DND-41 (cell line): Measurements from ENCODE around the gene FAM161B.

ENCODE experiments used
- ATAC-seq: fragments of 200-7000 bp; cut with Tn5 transposase; 3 replicates; pipeline ENCODE4 v1.9.1; 2021; ENCODE audit warnings: low read depth; ENCODE audit not compliant: insufficient read depth
- DNase-seq: peaks from one replicate; pipeline ENCODE4 v3.0.0-alpha.2; 2020
- H2AFZ ChIP-seq: 2 replicates; pipeline ENCODE4 v1.6.0; 2012; ENCODE audit warnings: low read depth, low read length
- H3K27ac ChIP-seq: 2 replicates; pipeline ENCODE4 v1.5.1; 2012; ENCODE audit warnings: low read length, inconsistent platforms
- H3K27me3 ChIP-seq: fragments of 200-600 bp; sonication (generic); 2 replicates; pipeline ENCODE4 v1.6.0; 2012; ENCODE audit warnings: low read length, mild to moderate bottlenecking, inconsistent platforms; ENCODE audit not compliant: insufficient read depth, poor library complexity
- H3K36me3 ChIP-seq: 2 replicates; pipeline ENCODE4 v1.5.1; 2012; ENCODE audit warnings: low read length, inconsistent platforms; ENCODE audit not compliant: insufficient read depth
- H3K4me1 ChIP-seq: 2 replicates; pipeline ENCODE4 v1.5.1; 2012; ENCODE audit warnings: mild to moderate bottlenecking, low read length; ENCODE audit not compliant: insufficient read depth
- H3K4me2 ChIP-seq: 2 replicates; pipeline ENCODE4 v1.6.0; 2012; ENCODE audit warnings: mild to moderate bottlenecking, moderate library complexity, low read length, inconsistent platforms; ENCODE audit not compliant: insufficient read depth
- H3K4me3 ChIP-seq, 2 experiments: fragments of 200-600 bp in 1 of 2; shearing (Covaris generic) in 1 of 2; 2 replicates each; pipeline ENCODE4 v1.5.1; 2012 to 2016; ENCODE audit warnings: inconsistent platforms in 2 of 2, low read length in 2 of 2, mild to moderate bottlenecking in 2 of 2, low read depth in 1 of 2, moderate library complexity in 1 of 2
- H3K79me2 ChIP-seq: 2 replicates; pipeline ENCODE4 v1.6.0; 2012; ENCODE audit warnings: low read length, inconsistent platforms; ENCODE audit not compliant: insufficient read depth
- H3K9ac ChIP-seq: 2 replicates; pipeline ENCODE4 v1.6.0; 2012; ENCODE audit warnings: low read depth, mild to moderate bottlenecking, inconsistent platforms, low read length, moderate library complexity
- H3K9me3 ChIP-seq: 2 replicates; pipeline ENCODE4 v1.5.1; 2012; ENCODE audit warnings: low read length, moderate library complexity, mild to moderate bottlenecking, inconsistent platforms; ENCODE audit not compliant: insufficient read depth, severe bottlenecking
- H4K20me1 ChIP-seq: 2 replicates; pipeline ENCODE4 v1.6.0; 2012; ENCODE audit warnings: low read length; ENCODE audit not compliant: insufficient read depth
- EZH2 ChIP-seq: IDR thresholded peaks from 3 replicates; pipeline ENCODE4 v1.6.1; 2012; ENCODE audit warnings: borderline replicate concordance, low read depth, mild to moderate bottlenecking, moderate library complexity, low read length, inconsistent platforms; ENCODE audit not compliant: severe bottlenecking
- TF ChIP-seq, protein P1 (sequence below): IDR thresholded peaks from 2 replicates; pipeline ENCODE4 v1.5.1; 2012; ENCODE audit warnings: borderline replicate concordance, low read length, moderate library complexity, mild to moderate bottlenecking; ENCODE audit not compliant: poor library complexity, severe bottlenecking; ENCODE audit errors: extremely low read depth

FAM161B gene

DNA sequence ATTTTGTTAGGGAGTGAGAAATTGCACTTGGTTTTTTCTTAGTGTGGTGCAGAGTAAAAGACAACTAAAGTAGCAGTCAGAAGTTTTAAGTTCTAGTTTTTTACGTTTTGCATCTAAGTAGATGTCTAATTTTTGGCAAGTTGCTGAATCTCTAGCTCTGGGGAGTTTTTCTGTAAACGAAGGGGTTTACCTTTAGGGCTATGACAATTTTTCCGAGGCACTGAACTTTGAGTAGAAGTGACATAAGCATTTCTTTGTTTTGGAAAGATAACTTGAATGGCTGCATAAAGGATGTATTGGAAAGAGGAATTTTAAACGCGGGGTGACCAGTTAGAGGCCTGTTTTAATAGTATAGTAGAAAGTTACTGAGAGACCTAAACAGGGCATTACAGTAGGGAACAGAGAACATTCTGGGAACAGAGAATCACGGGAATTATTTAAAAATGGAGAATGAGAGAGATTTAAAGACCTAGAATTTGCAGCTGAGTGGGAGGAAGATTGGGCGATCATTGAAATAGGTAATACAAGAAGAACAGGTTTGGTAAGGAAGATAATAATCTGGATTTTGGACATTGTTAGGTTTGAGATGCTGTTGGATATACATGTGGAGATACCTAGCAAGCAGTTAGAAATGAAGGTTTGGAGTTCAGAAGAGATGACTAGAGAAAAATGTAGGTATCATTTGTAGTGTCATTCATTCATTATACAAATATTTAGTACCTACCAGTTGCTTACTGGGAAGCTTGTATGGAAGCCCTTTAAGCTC lies 62.0 kb downstream of the FAM161B start:
- no peak for ATAC-seq

DNA sequence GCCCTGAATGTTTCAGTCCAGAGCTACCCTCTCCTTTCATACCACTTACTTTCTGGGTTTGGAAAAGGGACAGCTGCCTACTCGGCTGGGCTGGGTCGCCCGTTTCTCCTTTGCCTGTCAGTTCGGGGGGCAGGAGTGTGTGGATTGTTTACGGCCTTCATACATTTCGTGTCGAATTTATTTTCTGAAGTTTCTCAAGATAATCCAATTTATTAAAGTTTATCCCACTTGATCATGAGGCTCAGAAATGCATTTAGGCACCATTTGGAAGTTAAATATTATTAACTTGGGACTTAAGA lies 62.6 kb downstream of the FAM161B start:
- Histone ChIP-seq H3K9ac (peak overlapping the region; percentile 89), H4K20me1 (peaks cover 10% of the 10 kb centered on the region; the same call in 1 of the 2 replicates), H3K36me3 (peaks cover 6% of the 10 kb centered on the region), H3K27ac (peak overlapping the region; percentile 83), H3K4me2 (peak overlapping the region; percentile 69), H3K79me2 (peaks cover 70% of the 10 kb centered on the region), H3K4me3 (peak overlapping the region; percentile 71 to 94), H3K4me1 (peaks cover 44% of the 10 kb centered on the region), H2AFZ (peak overlapping the region; percentile 88), H3K27me3 (no peaks in the 10 kb centered on the region), H3K9me3 (no peaks in the 10 kb centered on the region)
- ATAC-seq (peak; percentile 15; the same call in 2 of the 3 replicates), DNase-seq (peak; percentile 26)
- TF ChIP-seq EZH2, result no peak
- TF ChIP-seq, protein P1, sequence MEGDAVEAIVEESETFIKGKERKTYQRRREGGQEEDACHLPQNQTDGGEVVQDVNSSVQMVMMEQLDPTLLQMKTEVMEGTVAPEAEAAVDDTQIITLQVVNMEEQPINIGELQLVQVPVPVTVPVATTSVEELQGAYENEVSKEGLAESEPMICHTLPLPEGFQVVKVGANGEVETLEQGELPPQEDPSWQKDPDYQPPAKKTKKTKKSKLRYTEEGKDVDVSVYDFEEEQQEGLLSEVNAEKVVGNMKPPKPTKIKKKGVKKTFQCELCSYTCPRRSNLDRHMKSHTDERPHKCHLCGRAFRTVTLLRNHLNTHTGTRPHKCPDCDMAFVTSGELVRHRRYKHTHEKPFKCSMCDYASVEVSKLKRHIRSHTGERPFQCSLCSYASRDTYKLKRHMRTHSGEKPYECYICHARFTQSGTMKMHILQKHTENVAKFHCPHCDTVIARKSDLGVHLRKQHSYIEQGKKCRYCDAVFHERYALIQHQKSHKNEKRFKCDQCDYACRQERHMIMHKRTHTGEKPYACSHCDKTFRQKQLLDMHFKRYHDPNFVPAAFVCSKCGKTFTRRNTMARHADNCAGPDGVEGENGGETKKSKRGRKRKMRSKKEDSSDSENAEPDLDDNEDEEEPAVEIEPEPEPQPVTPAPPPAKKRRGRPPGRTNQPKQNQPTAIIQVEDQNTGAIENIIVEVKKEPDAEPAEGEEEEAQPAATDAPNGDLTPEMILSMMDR, result no peak

More for the DNA sequence above, 62.0 kb downstream of the FAM161B start:
- H3K4me1 ChIP-seq, result peaks cover 44% of the 10 kb centered on the region
- peaks cover 12% of the 10 kb centered on the region; the same call in 1 of the 2 replicates for H4K20me1 ChIP-seq
- H3K4me2 ChIP-seq, result peak overlapping the region; percentile 69
- no peak for DNase-seq
- TF ChIP-seq, protein P1, result no peak
- no peak for TF ChIP-seq EZH2
- peak overlapping the region; percentile 71 to 94 for H3K4me3 ChIP-seq
- H3K36me3 ChIP-seq, result peaks cover 9% of the 10 kb centered on the region
- no peaks in the 10 kb centered on the region for H3K27me3 ChIP-seq
- no peaks in the 10 kb centered on the region for H3K9me3 ChIP-seq
- H3K27ac ChIP-seq, result peak overlapping the region; percentile 83
- no peak overlapping the region for H2AFZ ChIP-seq
- H3K79me2 ChIP-seq, result peaks cover 74% of the 10 kb centered on the region
- H3K9ac ChIP-seq, result peak overlapping the region; percentile 89

DNA sequence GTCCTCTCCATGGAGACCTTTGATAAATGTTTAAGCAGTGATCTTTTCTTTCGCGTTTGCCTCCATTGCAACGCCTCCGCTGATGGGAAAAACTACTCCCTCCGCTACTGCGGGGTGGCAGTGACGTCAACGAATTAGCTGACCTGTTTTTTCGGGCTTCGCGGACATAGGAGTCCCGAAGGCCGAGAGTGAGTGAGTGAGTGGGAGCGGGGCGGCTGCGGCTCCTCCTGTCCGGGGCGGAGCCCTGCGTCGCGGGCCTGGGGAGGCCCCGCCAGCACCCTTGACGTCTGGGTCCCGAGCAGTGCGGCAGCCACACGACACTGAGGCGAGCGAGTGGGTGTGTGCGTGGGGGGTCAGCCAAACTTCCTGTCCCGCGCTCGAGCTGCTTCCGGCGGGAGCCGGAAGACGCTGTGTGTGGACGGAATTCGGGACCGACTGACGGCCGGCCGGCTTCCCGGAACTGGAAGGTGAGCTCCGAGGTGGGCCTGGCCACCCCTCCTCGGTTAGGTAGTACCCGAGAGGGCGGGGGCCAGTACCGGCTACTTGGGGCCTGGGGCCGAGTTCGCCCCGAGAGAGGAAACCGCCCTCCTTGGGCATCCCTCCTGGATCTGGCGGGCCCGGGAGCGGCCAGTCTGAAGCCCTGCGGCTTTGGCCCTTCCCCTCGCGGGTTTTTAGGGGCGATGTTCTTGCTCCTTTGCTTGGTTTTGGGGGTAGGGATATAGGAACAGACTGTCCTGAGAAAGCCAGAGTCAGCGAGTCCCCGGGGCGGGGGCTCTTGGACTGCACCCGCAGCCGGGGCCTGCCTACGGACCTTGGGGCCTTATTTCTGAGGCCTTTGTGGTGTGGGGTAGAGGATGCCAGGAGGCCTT lies 63.2 kb downstream of the FAM161B start, which contains the start of gene ZNF410:
ZNF410 (plus strand) TSS at position 411 of the 869 bp plus-strand sequence. CDS start 5,317 bp downstream, outside the sequence.
- peak within 1 kb of the TSS; percentile 69 for H3K4me2 ChIP-seq
- peaks cover 65% of the 10 kb centered on the region for H3K79me2 ChIP-seq
- no peaks in the 10 kb centered on the region for H3K9me3 ChIP-seq
- H4K20me1 ChIP-seq, result peaks cover 7% of the 10 kb centered on the region; the same call in 1 of the 2 replicates
- H3K27ac ChIP-seq, result peak within 1 kb of the TSS; percentile 83
- peaks cover 43% of the 10 kb centered on the region for H3K4me1 ChIP-seq
- H3K36me3 ChIP-seq, result peaks cover 3% of the 10 kb centered on the region
- H2AFZ ChIP-seq, result peak within 1 kb of the TSS; percentile 88
- H3K4me3 ChIP-seq, result peak within 1 kb of the TSS; percentile 71 to 94
- DNase-seq, result peak; percentile 87
- peak; percentile 97 for ATAC-seq
- TF ChIP-seq, protein P1, result no peak
- TF ChIP-seq EZH2, result no peak
- peak within 1 kb of the TSS; percentile 89 for H3K9ac ChIP-seq
- no peaks in the 10 kb centered on the region for H3K27me3 ChIP-seq
